NCI-H2029 treated with DMSO at 0.1 percent for 48 hours (cell line): ENCODE measurements around the gene NPHP4.
"Not testable (repeated sequence)": the region's sequence is repeated elsewhere in the genome, so short reads cannot be mapped to it uniquely, and the experiment has no call there.

Experiments used
- DNase-seq: peaks from one replicate; lab custom pipeline; 2025; lab: John Stamatoyannopoulos, UW

The NPHP4 gene

GRCh38 chr1:6023346-6023745 is 31.1 kb upstream of the NPHP4 start:
- DNase-seq = no peak

DNA sequence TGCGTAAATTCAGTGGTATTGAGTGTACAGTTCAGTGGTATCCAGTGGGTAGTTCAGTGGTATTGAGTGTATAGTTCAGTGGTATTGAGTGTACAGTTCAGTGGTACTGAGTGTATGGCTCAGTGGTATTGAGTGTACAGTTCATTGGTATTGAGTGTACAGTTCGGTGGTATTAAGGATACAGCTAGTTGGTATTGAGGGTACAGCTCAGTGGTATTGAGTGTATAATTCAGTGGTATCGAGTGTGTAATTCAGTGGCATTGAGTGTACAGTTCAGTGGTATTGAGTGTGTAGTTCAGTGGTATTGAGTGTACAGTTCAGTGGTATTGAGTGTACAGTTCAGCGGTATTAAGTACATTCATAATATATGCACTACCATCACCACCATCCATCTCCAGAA is 30.0 kb upstream of the NPHP4 start:
- no peak for DNase-seq

DNA sequence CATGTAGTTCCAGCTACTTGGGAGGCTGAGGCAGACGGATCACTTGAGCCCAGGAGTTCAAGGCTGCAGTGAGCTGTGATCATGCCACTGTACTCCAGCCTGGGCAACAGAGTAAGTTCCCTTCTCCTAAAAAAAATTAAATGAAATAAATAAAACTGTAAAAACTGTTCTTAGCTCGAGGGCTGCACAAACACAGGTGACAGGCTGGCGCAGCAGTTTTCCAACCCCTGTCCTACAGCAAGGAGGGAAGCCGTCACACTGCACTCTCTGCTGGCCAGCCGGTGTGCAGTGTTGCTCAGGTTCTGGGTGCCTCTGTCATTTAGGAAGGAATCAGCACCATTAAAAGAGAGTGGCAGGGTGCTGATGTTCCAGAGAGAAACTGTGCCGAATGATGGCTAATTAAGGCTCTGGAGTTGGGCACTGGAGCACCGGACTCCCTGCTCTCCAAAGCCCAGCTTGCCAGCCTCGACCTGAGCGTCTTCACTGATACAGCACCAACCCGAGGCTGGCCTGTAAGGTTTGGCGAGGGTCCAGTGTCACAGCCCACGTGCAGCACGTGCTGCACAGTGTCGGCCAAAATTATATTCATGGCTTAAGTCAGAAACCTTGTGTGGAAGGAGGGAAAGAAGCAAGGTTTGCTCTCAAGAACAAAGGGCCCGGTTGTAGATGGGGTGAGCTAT is 27.1 kb upstream of the NPHP4 start:
- DNase-seq = no peak

GRCh38 chr1:6017654-6018053 is 25.4 kb upstream of the NPHP4 start:
- not testable (repeated sequence) for DNase-seq

DNA sequence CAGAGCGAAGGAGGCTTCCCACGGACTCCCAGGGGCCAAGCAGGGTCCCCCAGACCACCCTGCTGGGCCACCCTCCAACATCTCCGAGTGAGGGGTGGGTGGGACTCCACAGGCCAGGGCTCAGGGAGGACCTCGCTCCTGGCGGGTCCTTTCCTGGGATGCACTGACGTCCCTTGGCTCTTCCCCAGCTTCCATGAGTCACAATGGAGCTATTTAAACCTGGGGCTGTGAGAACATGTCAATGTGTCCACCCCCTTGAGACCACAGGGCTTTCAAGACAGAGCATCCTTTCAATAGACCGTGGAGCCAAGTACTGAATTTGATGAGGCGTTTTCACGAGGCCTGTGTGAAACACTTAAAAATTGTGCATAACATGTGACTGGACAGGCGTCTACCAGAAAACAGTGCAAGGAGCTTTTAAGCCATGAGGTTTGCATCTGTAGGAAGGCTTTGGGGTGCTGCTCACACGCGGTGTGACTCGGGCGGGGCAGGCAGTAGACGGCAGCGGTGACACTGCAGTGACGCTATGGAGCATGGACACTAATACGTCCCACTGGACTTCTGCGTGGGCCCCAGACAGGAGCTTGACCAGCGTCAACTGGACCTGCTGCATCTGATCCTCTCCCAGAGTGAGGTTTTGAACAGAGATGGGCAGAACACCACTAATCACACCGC is 24.1 kb upstream of the NPHP4 start:
- DNase-seq = no peak

DNA sequence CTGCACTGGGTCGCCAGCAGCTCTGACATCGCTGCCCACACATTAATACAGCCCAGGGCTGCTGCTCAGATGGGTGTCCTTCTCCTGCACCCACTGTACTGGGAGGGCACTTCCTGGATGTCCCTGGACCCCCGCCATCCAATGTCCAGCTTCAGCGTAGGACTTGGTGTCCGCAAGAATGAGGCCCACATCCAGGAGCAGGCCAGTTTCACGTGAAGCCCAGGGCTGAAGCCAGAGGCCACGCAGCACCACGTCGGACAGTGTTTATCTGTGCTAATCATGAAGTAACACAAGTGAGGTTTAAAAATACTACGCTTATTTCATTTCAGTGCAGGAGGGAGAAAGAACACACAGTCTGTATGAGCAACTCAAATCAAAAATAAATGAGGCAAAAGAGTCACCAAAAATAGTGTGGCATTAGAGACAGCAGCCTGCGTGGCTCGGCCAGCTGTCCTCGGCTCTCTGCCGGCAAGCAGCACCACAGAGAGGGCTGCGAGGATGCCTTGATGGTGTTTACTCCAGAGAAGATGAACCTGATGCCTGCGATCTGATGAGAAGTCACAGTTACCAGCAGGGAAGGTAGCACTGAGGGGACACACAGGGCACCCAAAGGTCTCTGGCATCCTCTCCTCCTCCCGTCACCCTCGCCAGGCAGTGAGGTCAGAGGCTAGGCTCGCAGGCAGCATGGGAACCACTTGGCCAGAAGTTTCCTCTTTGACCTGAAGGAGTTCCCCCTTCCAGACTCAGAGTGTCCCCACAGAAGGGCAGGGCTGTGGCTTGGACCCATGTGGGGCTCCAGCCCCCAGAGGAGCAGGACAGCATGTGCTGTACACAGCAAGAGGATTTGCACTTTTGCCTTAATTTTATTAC is 22.1 kb upstream of the NPHP4 start:
- DNase-seq = no peak

DNA sequence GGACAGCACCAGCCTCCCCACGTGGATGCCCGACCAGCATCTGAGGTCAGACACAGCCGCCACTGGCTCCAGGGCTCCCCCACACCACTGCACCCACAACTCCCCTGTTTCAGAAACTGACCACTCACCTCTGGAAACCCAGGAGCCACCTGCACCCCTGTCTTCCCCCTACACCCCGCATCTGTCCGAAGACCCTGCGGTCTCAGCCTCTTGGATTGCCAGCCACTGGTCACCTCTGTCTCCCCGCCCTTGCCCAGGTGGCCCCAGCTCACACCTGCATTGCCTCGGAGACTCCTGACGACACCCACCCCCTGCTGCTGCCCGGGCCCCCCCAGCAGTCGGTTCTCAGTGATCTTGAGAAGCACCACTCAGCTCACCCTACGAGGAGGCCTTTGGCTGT is 21.3 kb upstream of the NPHP4 start:
- no peak for DNase-seq

DNA sequence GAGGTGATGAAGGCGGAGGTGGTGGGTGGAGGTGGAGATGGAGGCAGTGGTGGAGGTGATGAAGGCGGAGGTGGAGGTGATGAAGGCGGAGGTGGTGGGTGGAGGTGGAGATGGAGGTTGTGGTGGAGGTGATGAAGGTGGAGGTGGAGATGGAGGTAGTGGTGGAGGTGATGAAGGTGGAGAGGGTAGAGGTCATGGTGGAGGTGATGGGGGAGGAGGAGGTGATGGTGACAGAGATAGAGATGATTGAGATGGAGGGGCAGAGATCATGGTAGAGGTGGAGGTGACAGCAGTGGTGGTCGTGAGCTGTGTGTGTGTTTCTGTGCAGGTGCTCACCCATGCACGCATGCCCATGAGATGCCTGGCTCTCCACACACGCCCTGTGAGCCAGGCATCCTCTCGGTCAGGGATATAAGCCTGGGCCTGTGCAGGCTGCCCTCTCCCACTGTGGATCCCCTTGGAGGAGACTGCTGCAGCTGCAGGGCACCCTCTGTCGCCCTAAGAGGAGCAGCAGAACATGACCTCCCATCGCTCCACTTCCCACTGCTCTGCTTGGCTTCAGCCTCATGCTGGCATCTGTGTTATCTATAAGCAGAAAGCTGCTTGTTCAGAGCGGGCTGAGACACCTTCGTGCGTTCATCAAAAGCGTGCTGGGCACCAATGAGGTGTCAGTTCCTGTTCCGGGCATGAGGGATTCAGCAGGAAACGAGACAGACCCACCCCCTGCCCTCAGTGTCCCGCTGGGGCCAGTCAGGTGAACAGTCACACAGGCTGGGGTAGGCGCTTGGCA is 20.5 kb upstream of the NPHP4 start:
- no peak for DNase-seq

DNA sequence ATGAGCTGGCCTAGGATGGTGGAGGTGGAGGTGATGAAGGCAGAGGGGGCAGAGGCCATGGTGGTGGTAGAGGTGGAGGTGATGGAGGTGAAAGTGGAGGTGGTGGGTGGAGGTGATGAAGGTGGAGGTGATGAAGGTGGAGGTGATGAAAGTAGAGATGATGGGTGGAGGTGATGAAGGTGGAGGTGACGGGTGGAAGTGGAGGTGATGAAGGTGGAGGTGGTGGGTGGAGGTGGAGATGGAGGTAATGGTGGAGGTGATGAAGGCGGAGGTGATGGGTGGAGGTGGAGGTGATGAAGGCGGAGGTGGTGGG is 19.7 kb upstream of the NPHP4 start:
- no peak for DNase-seq

DNA sequence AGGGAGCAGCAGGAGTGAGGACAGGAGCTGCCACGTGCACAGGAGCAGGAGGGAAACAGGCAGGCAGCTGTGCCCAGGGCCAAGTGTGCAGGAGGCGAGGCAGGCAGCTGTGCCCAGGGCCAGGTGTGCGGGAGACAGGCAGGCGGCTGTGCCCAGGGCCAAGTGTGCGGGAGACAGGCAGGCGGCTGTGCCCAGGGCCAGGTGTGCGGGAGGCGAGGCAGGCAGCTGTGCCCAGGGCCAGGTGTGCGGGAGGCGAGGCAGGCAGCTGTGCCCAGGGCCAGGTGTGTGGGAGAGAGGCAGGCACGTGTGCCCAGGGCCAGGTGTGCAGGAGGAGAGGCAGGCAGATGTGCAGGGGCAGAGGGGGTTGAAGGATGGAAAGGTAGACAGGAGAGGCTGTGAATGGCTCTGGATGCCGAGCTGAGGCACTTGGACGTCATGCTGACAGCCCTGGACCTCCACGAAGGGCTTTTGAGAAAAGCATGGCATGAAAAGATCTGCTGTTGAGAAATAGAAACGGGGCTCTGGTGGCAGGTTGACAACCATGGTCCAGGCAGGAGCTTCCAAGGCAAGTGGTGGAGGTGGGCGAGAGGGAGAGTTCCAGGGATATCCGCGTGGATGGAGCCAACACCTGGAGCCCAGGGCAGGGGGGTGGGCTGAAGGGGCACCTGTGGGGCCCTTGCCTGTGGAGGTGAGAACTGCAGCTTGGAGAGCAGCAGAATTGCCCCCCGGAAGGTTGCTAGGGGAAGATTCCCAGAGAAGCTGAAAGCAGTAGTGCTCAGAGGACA is 19.1 kb upstream of the NPHP4 start:
- DNase-seq = no peak

DNA sequence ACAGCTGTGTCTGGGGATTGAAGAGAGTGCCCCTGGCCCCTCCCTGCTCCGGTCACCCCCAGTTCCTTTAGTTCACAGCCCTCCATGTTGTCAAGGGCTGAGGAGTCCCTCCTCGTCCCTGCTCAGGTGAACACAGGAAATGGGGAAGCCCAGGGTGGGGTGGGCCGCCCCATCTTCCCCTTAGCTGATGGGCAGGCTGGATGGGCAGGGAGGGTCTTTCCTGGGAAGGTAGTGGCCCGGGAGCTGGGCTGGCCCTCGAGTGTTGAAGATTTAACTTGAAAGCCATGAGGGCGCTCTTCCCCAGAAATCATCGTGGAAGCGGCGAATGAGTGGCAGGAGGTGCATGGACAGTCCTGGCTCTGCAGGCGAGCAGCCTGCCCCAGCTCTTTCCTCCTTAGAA is 18.3 kb upstream of the NPHP4 start:
- no peak for DNase-seq

DNA sequence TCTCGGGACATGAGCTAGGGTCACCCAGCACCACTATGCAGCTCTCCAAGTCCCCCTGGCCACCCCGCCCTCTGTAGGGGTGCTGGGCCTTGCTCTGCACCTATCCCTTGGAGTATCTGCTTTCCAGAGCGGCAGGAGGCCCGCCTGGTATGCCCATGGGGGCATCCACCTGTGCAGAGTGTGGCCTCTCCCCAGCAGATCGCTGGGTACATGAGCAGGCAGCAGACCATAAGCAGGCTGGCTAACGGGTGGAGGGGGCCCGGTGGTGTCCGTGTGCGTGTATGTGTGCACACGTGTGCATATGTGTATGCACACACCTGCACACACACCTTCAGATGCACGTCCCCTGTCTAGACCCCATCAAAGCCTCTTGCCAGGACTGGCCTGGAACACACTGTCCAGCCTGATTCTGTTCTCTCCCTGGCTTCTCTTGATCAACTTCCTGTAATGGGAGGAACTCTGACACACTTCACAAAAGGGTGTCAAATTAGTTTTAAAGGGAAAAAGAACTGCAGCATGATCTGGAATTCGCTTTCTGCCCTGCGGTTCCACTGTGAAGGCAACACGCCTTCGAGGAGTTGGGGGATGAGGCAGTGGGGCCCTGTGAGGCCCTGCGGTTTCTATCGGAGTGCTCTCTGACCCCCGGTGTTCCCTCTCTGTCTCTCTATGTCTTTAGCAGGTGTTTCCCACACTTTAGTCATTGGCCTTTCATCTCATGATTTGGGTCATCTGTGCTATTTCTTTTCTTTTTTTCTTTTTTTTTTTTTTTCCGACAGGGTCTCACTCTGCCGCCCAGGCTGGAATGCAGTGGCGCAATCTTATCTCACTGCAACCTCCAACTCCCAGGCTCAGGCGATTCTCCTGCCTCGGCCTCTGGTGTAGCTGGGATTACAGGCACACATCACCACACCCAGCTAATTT is 17.2 kb upstream of the NPHP4 start:
- no peak for DNase-seq

DNA sequence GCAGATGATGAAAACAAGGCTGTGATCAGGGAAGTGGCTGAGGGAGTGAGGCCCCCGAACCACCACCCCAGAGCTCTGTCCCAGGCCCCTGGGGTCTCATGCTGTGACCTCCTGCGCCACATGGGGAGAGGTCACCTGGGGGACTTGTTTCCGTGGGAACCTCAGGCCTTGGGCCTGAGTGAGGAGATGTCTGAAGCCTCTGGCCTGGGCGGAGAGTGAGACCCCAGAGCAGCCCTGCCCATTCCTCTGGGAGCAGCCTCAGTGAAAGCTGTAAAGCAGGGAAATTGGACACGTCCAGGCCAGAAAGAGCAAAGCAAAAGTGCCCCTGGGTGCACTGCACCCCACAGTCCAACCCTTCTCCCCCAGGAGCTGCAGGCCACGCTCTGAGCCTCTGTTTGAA is 16.5 kb upstream of the NPHP4 start:
- DNase-seq = no peak

DNA sequence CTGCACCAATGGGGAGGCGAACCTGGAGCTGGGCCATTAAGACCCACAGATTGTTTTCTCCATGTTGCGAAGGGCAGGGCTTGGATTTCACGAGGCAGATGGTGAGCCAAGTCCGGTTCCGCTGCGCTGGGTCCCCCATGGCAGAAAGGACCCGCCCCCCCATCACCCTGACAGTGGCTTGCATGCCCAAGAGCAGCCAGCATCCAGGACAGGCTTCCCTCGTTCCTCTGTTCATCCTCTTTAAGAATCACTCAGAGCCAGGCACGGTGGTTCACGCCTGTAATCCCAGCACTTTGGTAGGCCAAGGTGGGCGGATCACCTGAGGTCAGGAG is 15.8 kb upstream of the NPHP4 start:
- no peak for DNase-seq

GRCh38 chr1:6007318-6008083 is 15.3 kb upstream of the NPHP4 start:
- no peak for DNase-seq

DNA sequence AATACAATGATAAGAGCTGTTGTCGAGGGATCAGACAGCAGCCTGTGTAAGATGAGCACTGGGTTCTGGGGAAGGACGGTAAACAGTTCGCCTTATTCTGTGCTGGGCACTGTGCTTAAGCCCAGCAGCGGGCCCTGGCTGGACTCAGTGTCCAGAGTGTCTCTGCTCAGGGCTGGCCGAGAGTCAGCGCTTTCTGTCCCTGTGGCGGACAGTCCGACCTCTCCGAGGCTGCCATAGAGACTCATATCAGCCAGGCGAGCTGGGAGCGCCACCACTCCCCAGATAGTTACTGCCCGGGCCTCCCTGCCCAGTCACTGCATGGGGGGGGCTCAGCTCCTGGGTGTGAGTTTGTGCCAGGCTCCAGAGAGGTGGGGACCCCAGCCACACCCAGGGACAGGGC is 14.7 kb upstream of the NPHP4 start:
- no peak for DNase-seq

DNA sequence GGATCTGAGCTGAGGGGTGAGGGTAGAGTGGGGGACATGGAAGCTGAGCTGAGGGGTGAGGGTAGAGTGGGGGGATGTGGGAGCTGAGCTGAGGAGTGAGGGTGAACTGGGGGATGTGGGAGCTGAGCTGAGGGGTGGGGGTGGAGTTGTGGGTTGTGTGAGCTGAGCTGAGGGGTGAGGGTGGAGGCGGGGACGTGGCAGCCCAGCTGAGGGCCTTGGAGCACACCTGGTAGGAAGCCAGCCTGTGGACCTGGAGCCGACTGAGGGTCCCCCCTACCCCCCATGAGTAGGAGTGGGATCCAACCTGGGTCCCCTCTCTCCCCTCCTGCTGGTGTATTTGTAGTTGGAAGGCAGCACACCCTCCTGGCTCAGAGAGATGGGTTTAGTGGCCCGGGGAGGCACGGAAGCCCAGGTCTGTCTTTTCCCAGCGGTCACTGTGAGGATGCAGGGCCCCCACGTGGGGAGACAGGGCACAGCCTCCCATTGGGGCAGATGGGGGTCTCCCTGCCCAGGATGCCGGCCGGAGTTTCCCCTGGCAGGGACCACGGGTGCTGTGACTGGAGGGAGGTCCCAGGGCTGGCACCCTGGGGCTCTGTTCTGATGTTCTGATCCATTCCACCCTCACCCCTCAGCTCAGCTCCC is 13.2 kb upstream of the NPHP4 start:
- DNase-seq = no peak

DNA sequence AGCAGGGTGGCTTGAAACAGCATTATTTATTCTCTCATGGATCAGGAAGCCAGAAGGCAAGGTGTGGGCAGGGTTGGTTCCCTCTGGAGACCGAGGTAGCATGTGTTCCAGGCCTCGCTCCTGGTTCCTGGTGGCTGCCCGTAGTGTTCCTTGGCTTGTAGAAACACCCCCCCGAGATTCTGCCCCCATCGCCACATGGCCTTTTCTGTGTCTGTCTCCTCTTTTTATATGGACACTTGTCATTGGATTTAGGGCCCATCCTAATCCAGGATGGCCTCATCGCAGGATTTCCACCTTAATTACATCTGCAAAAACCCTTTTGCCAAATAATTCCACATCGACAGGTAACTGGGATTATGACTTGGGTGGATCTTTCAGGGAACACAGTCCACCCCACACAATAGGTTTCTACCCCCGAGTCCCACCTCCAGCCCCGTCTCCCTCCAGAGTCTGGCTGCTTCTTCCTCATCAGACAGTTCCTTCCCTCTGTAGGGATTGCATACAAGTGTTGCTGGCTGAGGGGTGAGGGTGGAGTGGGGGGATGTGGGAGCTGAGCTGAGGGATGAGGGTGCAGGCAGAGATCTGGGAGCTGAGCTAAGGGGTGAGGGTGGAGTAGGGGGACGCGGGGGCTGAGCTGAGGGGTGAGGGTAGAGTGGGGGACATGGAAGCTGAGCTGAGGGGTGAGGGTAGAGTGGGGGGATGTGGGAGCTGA is 12.3 kb upstream of the NPHP4 start:
- no peak for DNase-seq
